Activated B cell treated with CpG ODN at 0.5 μM for 24 hours (primary cell): ENCODE results near the gene RRP36. TPM values are rescaled to one million over a fixed set of nuclear protein-coding genes. Genes with fewer than 3 reads are reported as not detected.

Experiments
- ATAC-seq: fragments of 200-7000 bp; cut with Tn5 transposase; one replicate; pipeline ENCODE4 v1.10.0; 2021; ENCODE audit warnings: low read depth, mild to moderate bottlenecking, moderate library complexity
- CTCF ChIA-PET: fragments of 350-600 bp; sonication (Branson Sonifier 250); formaldehyde crosslinking; loops from one replicate; lab custom pipeline; 2021; ENCODE audit warnings: antibody characterized with exemption; lab: Charles Lee
- POLR2A ChIA-PET: fragments of 350-600 bp; sonication (Branson Sonifier 250); formaldehyde crosslinking; loops from one replicate; lab custom pipeline; 2021; ENCODE audit warnings: antibody characterized with exemption; lab: Charles Lee
- DNase-seq: peaks from one replicate; pipeline ENCODE4 v3.0.0; 2022
- H3K27ac Mint-ChIP-seq: one replicate; pipeline ENCODE4 v1.8.0; 2020; ENCODE audit warnings: mixed read lengths
- H3K27me3 Mint-ChIP-seq: one replicate; pipeline ENCODE4 v1.8.0; 2021; ENCODE audit warnings: mixed read lengths
- H3K36me3 Mint-ChIP-seq: one replicate; pipeline ENCODE4 v1.8.0; 2021; ENCODE audit warnings: low read depth, mixed read lengths
- H3K4me1 Mint-ChIP-seq: one replicate; pipeline ENCODE4 v1.8.0; 2021; ENCODE audit warnings: mixed read lengths
- H3K4me3 Mint-ChIP-seq: one replicate; pipeline ENCODE4 v1.8.0; 2020; ENCODE audit warnings: mild to moderate bottlenecking, mixed read lengths
- H3K9me3 Mint-ChIP-seq: one replicate; pipeline ENCODE4 v1.8.0; 2020; ENCODE audit warnings: mixed read lengths
- CTCF ChIP-seq: fragments of 200-600 bp; IDR thresholded peaks from one replicate; pipeline ENCODE4 v1.8.0; 2022; ENCODE audit warnings: antibody characterized with exemption, mild to moderate bottlenecking
- intact Hi-C: fragments of 100-400 bp; cut with micrococcal nuclease; formaldehyde crosslinking; loops from one replicate; pipeline ENCODE4 v1.15.1; 2024
- total RNA-seq: library from RNA; stranded (reverse); gene quantifications from 2 replicates; pipeline ENCODE4 v1.2.3, GENCODE V29; 2022

RRP36 gene
- total RNA-seq, 1 donor from 2014 or later, result 51.7 TPM

- Mint-ChIP-seq H3K4me3 (peak overlapping the region; percentile 81), H3K9me3 (no peaks in the 10 kb centered on the region), H3K36me3 (peaks cover 13% of the 10 kb centered on the region), H3K4me1 (peaks cover 35% of the 10 kb centered on the region), H3K27me3 (no peaks in the 10 kb centered on the region), H3K27ac (peak overlapping the region; percentile 71)
- no peak for TF ChIP-seq CTCF
- POLR2A ChIA-PET, result interaction anchor here (0.6 to 4.4 kb wide), 20 partner anchors 8 to 499 kb away, joined by 3 to 97 read pairs (median 4); partner anchors contain the start of genes BICRAL, CNPY3, CUL7 and KLHDC3
- ATAC-seq (no peak), DNase-seq (no peak)
- intact Hi-C loops, result loop anchor here (2.0 kb wide), 1 partner anchor 18 kb away; the partner anchor contains the start of gene GNMT
- CTCF ChIA-PET, result interaction anchor here (0.5 kb wide), 1 partner anchor 24 kb away, joined by 7 read pairs; no protein-coding TSS in a partner anchor
These were observed 43.0 kb upstream of the RRP36 start for GRCh38 chr6:42978487-42978838.

GRCh38 chr6:42978839-42979522, 42.4 kb upstream of the RRP36 start, which contains the start of gene PEX6:
TSS of gene PEX6 (minus strand) at chr6:42979181. CDS start at chr6:42979150, 31 bp downstream.
- peaks cover 36% of the 10 kb centered on the region for H3K4me1 Mint-ChIP-seq
- peak; percentile 94 for ATAC-seq
- POLR2A ChIA-PET, result interaction anchor here (0.5 to 4.4 kb wide), 30 partner anchors 9 to 1652 kb away, joined by 3 to 97 read pairs (median 4); partner anchors contain the start of genes BICRAL, CNPY3, CUL7 and KLHDC3

GRCh38 chr6:42979523-42980177, 41.8 kb upstream of the RRP36 start:
- ATAC-seq, result peak; percentile 1
- CTCF ChIA-PET, result no interaction called here
- Mint-ChIP-seq H3K36me3 (peaks cover 10% of the 10 kb centered on the region), H3K27ac (peak overlapping the region; percentile 95), H3K9me3 (no peaks in the 10 kb centered on the region), H3K4me3 (peak overlapping the region; percentile 93), H3K4me1 (peaks cover 37% of the 10 kb centered on the region), H3K27me3 (no peaks in the 10 kb centered on the region)
- POLR2A ChIA-PET, result interaction anchor here (0.5 to 4.4 kb wide), 24 partner anchors 8 to 1653 kb away, joined by 3 to 97 read pairs (median 4); partner anchors contain the start of genes BICRAL, CNPY3, CUL7 and KLHDC3
- intact Hi-C loops, result loop anchor here (1.0 to 2.0 kb wide), 3 partner anchors 19 to 50 kb away; partner anchors contain the start of genes CNPY3, GNMT and KLHDC3
- TF ChIP-seq CTCF, result no peak
- DNase-seq, result no peak

More at GRCh38 chr6:42978839-42979522, 42.4 kb upstream of the RRP36 start, which contains the start of gene PEX6:
- no peaks in the 10 kb centered on the region for H3K9me3 Mint-ChIP-seq
- H3K27ac Mint-ChIP-seq, result peak within 1 kb of the TSS; percentile 95
- H3K27me3 Mint-ChIP-seq, result no peaks in the 10 kb centered on the region
- DNase-seq, result peak; percentile 74
- H3K36me3 Mint-ChIP-seq, result peaks cover 9% of the 10 kb centered on the region
- intact Hi-C loops, result loop anchor here (1.0 to 2.0 kb wide), 3 partner anchors 18 to 50 kb away; partner anchors contain the start of genes CNPY3, GNMT and KLHDC3
- CTCF ChIA-PET, result interaction anchor here (0.5 kb wide), 1 partner anchor 23 kb away, joined by 7 read pairs; no protein-coding TSS in a partner anchor
- peak within 1 kb of the TSS; percentile 93 for H3K4me3 Mint-ChIP-seq
- no peak for TF ChIP-seq CTCF

- no peak for ATAC-seq
- TF ChIP-seq CTCF, result no peak
- ChIA-PET CTCF (no interaction called here), POLR2A (interaction anchor here (0.6 to 4.0 kb wide), 2 partner anchors 53 to 152 kb away, joined by 5 to 67 read pairs; partner anchors contain the start of gene CNPY3)
- peaks cover 9% of the 10 kb centered on the region for H3K36me3 Mint-ChIP-seq
- intact Hi-C loops, result no loop called here
- no peaks in the 10 kb centered on the region for H3K27me3 Mint-ChIP-seq
- H3K4me1 Mint-ChIP-seq, result peaks cover 53% of the 10 kb centered on the region
- H3K27ac Mint-ChIP-seq, result peak overlapping the region; percentile 16
- no peak overlapping the region for H3K4me3 Mint-ChIP-seq
- no peak for DNase-seq
- H3K9me3 Mint-ChIP-seq, result no peaks in the 10 kb centered on the region
These were observed 39.6 kb upstream of the RRP36 start for GRCh38 chr6:42981836-42982235.
